ENCODE results near the gene ZNF407. TPM values are rescaled to one million over a fixed set of nuclear protein-coding genes. Genes with fewer than 3 reads are reported as not detected.

The ZNF407 gene
- total and polyA plus RNA-seq, 8 donors = 2.1 to 49.0 (median 14.6) TPM

DNA sequence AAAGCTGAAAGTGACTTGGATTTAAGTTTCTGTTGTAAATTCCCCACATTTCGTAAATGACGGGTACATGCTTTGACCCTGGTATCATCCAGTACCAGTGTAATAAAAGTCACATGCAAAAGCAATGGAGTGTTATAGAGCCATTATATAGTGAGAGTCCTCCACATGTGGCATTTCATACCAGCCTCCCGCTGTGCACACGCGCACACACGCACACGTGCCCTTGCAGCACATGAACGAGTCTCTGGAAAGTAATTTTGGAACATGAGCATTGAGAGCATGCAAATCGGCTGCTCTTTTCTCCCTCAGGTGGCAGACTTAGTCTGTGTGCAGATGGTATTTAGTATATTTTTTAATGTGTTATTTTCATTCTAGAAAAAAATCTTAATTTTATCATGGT lies 198.1 kb downstream of the ZNF407 start:
- no peak overlapping the region for H3K4me3 ChIP-seq
- H3K27me3 ChIP-seq = no peaks in the 10 kb centered on the region
- TF ChIP-seq POLR2A (IDR thresholded peaks at IDR 0.05) = no peak
- no peak for TF ChIP-seq POLR2AphosphoS5 (IDR thresholded peaks at IDR 0.05)
- intact Hi-C loops (cut with DNase I; ENCODE audit: low total_unique reads) = no loop called here
- H3K9me3 ChIP-seq = no peaks in the 10 kb centered on the region
- WGBS, 5 donors = 96 to 97% (median 97%) methylated on average over 9 of the region's 9 CpGs
- no peak for DNase-seq
- H3K27ac ChIP-seq = no peak overlapping the region
- peaks cover 0 to 14% (median 8%) of the 10 kb centered on the region in 4 donors for H3K4me1 ChIP-seq
- peaks cover 0 to 4% (median 0%) of the 10 kb centered on the region in 4 donors for H3K36me3 ChIP-seq

GRCh38 chr18:74796211-74796610 lies 198.5 kb downstream of the ZNF407 start:
- no peaks in the 10 kb centered on the region for H3K9me3 ChIP-seq
- peaks cover 0 to 4% (median 0%) of the 10 kb centered on the region in 4 donors for H3K36me3 ChIP-seq
- H3K4me3 ChIP-seq = no peak overlapping the region
- H3K27me3 ChIP-seq = no peaks in the 10 kb centered on the region
- no peak for DNase-seq
- no peak overlapping the region for H3K27ac ChIP-seq
- 88 to 93% (median 90%) methylated on average over 4 of the region's 4 CpGs for WGBS, 5 donors
- H3K4me1 ChIP-seq = peaks cover 0 to 14% (median 8%) of the 10 kb centered on the region in 4 donors
- TF ChIP-seq POLR2A (IDR thresholded peaks at IDR 0.05) = no peak
- TF ChIP-seq POLR2AphosphoS5 (IDR thresholded peaks at IDR 0.05) = no peak
- TF ChIP-seq, protein P1, sequence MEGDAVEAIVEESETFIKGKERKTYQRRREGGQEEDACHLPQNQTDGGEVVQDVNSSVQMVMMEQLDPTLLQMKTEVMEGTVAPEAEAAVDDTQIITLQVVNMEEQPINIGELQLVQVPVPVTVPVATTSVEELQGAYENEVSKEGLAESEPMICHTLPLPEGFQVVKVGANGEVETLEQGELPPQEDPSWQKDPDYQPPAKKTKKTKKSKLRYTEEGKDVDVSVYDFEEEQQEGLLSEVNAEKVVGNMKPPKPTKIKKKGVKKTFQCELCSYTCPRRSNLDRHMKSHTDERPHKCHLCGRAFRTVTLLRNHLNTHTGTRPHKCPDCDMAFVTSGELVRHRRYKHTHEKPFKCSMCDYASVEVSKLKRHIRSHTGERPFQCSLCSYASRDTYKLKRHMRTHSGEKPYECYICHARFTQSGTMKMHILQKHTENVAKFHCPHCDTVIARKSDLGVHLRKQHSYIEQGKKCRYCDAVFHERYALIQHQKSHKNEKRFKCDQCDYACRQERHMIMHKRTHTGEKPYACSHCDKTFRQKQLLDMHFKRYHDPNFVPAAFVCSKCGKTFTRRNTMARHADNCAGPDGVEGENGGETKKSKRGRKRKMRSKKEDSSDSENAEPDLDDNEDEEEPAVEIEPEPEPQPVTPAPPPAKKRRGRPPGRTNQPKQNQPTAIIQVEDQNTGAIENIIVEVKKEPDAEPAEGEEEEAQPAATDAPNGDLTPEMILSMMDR (IDR thresholded peaks at IDR 0.05) = no peak
- TF ChIP-seq EP300 (IDR thresholded peaks at IDR 0.05) = no peak
- intact Hi-C loops (cut with DNase I; ENCODE audit: low total_unique reads) = no loop called here

- 24 to 39% (median 26%) methylated on average over 7 of the region's 7 CpGs for WGBS, 5 donors
- Histone ChIP-seq H3K9me3 (no peaks in the 10 kb centered on the region), H3K4me3 (no peak overlapping the region), H3K27me3 (no peaks in the 10 kb centered on the region), H3K27ac (peak overlapping the region in 1 of 5 donors; percentile 36), H3K36me3 (no peaks in the 10 kb centered on the region), H3K4me1 (peaks cover 0 to 14% (median 8%) of the 10 kb centered on the region in 4 donors)
- peak in 1 of 2 donors; percentile 24 for DNase-seq
- TF ChIP-seq POLR2A (IDR thresholded peaks at IDR 0.05) (no peak), EP300 (IDR thresholded peaks at IDR 0.05) (no peak), POLR2AphosphoS5 (IDR thresholded peaks at IDR 0.05) (no peak)
- TF ChIP-seq, protein P1 (IDR thresholded peaks at IDR 0.05) = no peak
- intact Hi-C loops (cut with DNase I; ENCODE audit: low total_unique reads) = no loop called here
Measured at GRCh38 chr18:74796841-74797576, 199.3 kb downstream of the ZNF407 start.

GRCh38 chr18:74797577-74798151 lies 200.0 kb downstream of the ZNF407 start:
- no peak for TF ChIP-seq POLR2AphosphoS5 (IDR thresholded peaks at IDR 0.05)
- no peak for TF ChIP-seq POLR2A (IDR thresholded peaks at IDR 0.05)
- TF ChIP-seq, protein P1 (IDR thresholded peaks at IDR 0.05) = no peak
- no peak for TF ChIP-seq EP300 (IDR thresholded peaks at IDR 0.05)
- Histone ChIP-seq H3K36me3 (no peaks in the 10 kb centered on the region), H3K27me3 (no peaks in the 10 kb centered on the region), H3K9me3 (no peaks in the 10 kb centered on the region), H3K4me1 (peaks cover 0 to 14% (median 8%) of the 10 kb centered on the region in 4 donors), H3K4me3 (no peak overlapping the region), H3K27ac (peak overlapping the region in 1 of 5 donors; percentile 36)
- DNase-seq = no peak
- WGBS, 5 donors = 71 to 81% (median 78%) methylated on average over 6 of the region's 6 CpGs
- intact Hi-C loops (cut with DNase I; ENCODE audit: low total_unique reads) = no loop called here

All from stomach (tissue), 9 donors.